Ishikawa (cell line): ENCODE measurements around the gene FAM111B.

Experiments
- CEBPB ChIP-seq: IDR thresholded peaks from 2 replicates; pipeline ENCODE4 v1.6.1; 2012
- EGR1 ChIP-seq: IDR thresholded peaks from 2 replicates; pipeline ENCODE4 v1.6.1; 2012
- EP300 ChIP-seq: IDR thresholded peaks from 2 replicates; pipeline ENCODE4 v1.6.1; 2012; ENCODE audit warnings: borderline replicate concordance
- FOXM1 ChIP-seq: IDR thresholded peaks from 2 replicates; pipeline ENCODE4 v1.6.1; 2012; ENCODE audit warnings: low read depth, borderline replicate concordance
- RAD21 ChIP-seq: IDR thresholded peaks from 2 replicates; pipeline ENCODE4 v1.6.1; 2012; ENCODE audit warnings: low read depth
- TAF1 ChIP-seq: IDR thresholded peaks from 2 replicates; pipeline ENCODE4 v1.6.1; 2012; ENCODE audit warnings: low read depth, mild to moderate bottlenecking
- TF ChIP-seq, protein P1 (sequence below): IDR thresholded peaks from 2 replicates; pipeline ENCODE4 v1.6.1; 2012; ENCODE audit warnings: low read depth, mild to moderate bottlenecking
- TF ChIP-seq, protein P2 (sequence below): IDR thresholded peaks from 2 replicates; pipeline ENCODE4 v1.6.1; 2012

DNA sequence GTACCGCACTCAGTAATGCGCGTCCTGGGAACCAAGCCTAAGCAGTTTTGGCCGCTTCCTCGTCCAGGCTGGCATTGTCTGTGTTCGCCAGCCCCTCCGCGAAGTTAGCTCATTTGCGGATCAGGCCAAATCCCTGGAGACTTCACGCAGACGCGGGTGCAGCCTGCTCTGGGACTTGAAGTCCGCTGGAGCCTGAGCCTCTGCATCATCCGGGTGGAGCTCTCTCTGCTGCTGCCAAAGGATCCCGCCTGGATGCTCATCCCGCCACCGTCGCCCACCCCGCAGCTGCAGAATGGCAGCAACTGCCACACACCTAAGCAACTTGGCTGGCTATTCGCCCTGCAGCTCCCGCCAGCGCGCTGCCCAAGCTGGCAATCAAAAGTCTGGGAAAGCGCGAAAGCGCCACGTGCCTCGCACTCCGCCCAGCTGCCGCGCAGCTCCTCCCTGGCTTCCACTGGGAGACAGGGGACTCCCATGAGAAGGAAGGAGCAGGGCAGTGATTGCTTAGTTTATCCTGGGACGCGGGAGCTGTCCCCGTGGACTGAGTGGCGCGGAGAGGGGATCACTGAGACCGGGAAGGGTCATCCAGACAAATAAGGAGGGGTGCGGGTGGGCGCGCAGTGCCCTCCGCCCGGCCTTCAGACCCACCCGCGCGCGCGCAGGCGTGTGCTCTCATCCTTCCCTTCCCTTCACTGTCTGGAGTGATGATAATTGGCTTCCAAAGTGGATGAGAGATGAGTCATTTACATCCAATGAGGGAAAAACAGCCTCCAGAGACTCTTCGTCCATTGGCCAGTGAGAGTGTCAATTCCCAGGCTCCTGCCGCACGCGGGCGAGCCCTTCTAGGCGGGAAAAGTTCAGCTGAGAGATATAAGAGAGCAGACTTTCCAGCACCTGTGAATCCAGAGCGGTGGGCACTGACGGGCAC lies 44.2 kb upstream of the FAM111B start:
- TF ChIP-seq FOXM1 (no peak), TAF1 (no peak), RAD21 (no peak), EP300 (no peak), CEBPB (no peak), EGR1 (no peak)
- TF ChIP-seq, protein P1, sequence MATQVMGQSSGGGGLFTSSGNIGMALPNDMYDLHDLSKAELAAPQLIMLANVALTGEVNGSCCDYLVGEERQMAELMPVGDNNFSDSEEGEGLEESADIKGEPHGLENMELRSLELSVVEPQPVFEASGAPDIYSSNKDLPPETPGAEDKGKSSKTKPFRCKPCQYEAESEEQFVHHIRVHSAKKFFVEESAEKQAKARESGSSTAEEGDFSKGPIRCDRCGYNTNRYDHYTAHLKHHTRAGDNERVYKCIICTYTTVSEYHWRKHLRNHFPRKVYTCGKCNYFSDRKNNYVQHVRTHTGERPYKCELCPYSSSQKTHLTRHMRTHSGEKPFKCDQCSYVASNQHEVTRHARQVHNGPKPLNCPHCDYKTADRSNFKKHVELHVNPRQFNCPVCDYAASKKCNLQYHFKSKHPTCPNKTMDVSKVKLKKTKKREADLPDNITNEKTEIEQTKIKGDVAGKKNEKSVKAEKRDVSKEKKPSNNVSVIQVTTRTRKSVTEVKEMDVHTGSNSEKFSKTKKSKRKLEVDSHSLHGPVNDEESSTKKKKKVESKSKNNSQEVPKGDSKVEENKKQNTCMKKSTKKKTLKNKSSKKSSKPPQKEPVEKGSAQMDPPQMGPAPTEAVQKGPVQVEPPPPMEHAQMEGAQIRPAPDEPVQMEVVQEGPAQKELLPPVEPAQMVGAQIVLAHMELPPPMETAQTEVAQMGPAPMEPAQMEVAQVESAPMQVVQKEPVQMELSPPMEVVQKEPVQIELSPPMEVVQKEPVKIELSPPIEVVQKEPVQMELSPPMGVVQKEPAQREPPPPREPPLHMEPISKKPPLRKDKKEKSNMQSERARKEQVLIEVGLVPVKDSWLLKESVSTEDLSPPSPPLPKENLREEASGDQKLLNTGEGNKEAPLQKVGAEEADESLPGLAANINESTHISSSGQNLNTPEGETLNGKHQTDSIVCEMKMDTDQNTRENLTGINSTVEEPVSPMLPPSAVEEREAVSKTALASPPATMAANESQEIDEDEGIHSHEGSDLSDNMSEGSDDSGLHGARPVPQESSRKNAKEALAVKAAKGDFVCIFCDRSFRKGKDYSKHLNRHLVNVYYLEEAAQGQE = no peak
- TF ChIP-seq, protein P2, sequence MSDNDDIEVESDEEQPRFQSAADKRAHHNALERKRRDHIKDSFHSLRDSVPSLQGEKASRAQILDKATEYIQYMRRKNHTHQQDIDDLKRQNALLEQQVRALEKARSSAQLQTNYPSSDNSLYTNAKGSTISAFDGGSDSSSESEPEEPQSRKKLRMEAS = no peak
